ENCODE data around the gene SIM2.

DNA sequence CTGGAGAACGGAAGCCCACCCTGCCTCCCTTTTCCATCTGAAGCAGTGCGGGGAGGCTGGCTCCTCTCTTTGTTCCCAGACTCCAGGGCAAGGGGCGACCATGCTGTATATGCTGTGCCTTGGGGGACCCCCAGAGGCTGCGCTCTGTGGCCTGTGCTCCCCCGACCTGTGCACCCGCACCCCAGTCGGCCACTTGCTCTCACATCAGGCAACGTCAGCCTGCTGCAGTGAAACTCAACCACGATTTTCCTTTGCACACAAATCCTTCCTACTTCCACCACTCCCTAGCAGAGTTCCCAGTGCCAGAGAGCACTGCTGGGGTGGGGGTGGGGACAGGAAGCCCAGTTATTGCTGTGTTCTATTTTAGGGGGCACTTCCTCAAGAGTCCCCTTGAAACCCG is 52.5 kb downstream of the SIM2 start:
- TF ChIP-seq TAF1 (IDR thresholded peaks at IDR 0.05; ENCODE audit: borderline replicate concordance, insufficient read depth, low read length), result no peak
- TF ChIP-seq POLR2AphosphoS5 (IDR thresholded peaks at IDR 0.05; ENCODE audit: low read depth, low read length), result no peak

Measured in PFSK-1 (cell line).